Suppressor macrophage treated with lipopolysaccharide for 4 hours (primary cell): ENCODE data around the gene SUSD3.

ENCODE experiments used
- DNase-seq: peaks from one replicate; pipeline ENCODE4 v3.0.0-alpha.2; 2020

SUSD3 gene

GRCh38 chr9:93127395-93127911 lies 69.0 kb downstream of the SUSD3 start:
- peak; percentile 68 for DNase-seq

GRCh38 chr9:93128011-93128714 lies 69.7 kb downstream of the SUSD3 start:
- DNase-seq, result peak; percentile 14

GRCh38 chr9:93128715-93129224 lies 70.3 kb downstream of the SUSD3 start:
- DNase-seq, result no peak

GRCh38 chr9:93129286-93129685 lies 70.8 kb downstream of the SUSD3 start:
- no peak for DNase-seq

GRCh38 chr9:93129691-93130500 lies 71.4 kb downstream of the SUSD3 start:
- DNase-seq, result peak; percentile 10

GRCh38 chr9:93130861-93131481 lies 72.5 kb downstream of the SUSD3 start:
- DNase-seq, result no peak

GRCh38 chr9:93131599-93132286 lies 73.2 kb downstream of the SUSD3 start:
- no peak for DNase-seq

- no peak for DNase-seq
Measured at GRCh38 chr9:93132287-93132927, 73.9 kb downstream of the SUSD3 start.

GRCh38 chr9:93132946-93133680 lies 74.6 kb downstream of the SUSD3 start:
- peak; percentile 92 for DNase-seq

- no peak for DNase-seq
Measured at GRCh38 chr9:93133681-93134014, 75.1 kb downstream of the SUSD3 start.

GRCh38 chr9:93134015-93134739 lies 75.7 kb downstream of the SUSD3 start, which contains the start of gene NINJ1:
NINJ1 (minus strand) TSS chr9:93134251; CDS start chr9:93134217, 34 bp downstream.
- peak; percentile 99 for DNase-seq
